H1 (cell line): ENCODE results near the gene FAM184B. TPM values are rescaled to one million over a fixed set of nuclear protein-coding genes. Genes with fewer than 3 reads are reported as not detected.

ENCODE experiments used
- CTCF ChIA-PET: fragments of 300-600 bp; sonication (Branson Sonifier 250); formaldehyde crosslinking; loops from one replicate; lab custom pipeline; 2021; ENCODE audit not compliant: partially characterized antibody; lab: Charles Lee
- POLR2A ChIA-PET: fragments of 300-600 bp; sonication (Branson Sonifier 250); formaldehyde crosslinking; loops from one replicate; lab custom pipeline; 2021; ENCODE audit warnings: inconsistent platforms; ENCODE audit not compliant: partially characterized antibody; lab: Charles Lee
- DNase-seq, 2 experiments: peaks; one replicate each; pipeline versions ENCODE4 v3.0.0 to v3.0.0-alpha.2; 2010 to 2022; ENCODE audit warnings: low spot score in 2 of 2, low read depth in 1 of 2, mixed read lengths in 1 of 2
- FAIRE-seq: peaks from 2 replicates; lab custom pipeline; 2011; peaks lifted over from hg19 to GRCh38; lab: Jason Lieb, UNC
- H2AFZ ChIP-seq: 2 replicates; pipeline ENCODE4 v1.8.1; 2012; ENCODE audit warnings: low read length, inconsistent platforms
- H2AK5ac ChIP-seq: 2 replicates; pipeline ENCODE4 v1.6.1; 2013; ENCODE audit warnings: low read depth, low read length
- H2BK120ac ChIP-seq: replicated peaks from 2 replicates; pipeline ENCODE3; 2013; ENCODE audit warnings: low read depth, low read length, inconsistent platforms
- H2BK12ac ChIP-seq: 2 replicates; pipeline ENCODE4 v1.6.1; 2013; ENCODE audit warnings: low read depth, low read length
- H2BK15ac ChIP-seq: 2 replicates; pipeline ENCODE4 v1.6.1; 2013; ENCODE audit warnings: low read length
- H2BK20ac ChIP-seq: 2 replicates; pipeline ENCODE4 v1.6.1; 2013; ENCODE audit warnings: low read length
- H2BK5ac ChIP-seq: 2 replicates; pipeline ENCODE4 v1.6.1; 2013; ENCODE audit warnings: low read depth, low read length
- H3K14ac ChIP-seq: 2 replicates; pipeline ENCODE4 v1.6.1; 2013; ENCODE audit warnings: inconsistent platforms; ENCODE audit not compliant: insufficient read length
- H3K18ac ChIP-seq: 2 replicates; pipeline ENCODE4 v1.6.1; 2013; ENCODE audit warnings: low read length; ENCODE audit errors: extremely low read depth
- H3K23ac ChIP-seq: 2 replicates; pipeline ENCODE4 v1.6.1; 2013; ENCODE audit warnings: inconsistent platforms; ENCODE audit not compliant: insufficient read length
- H3K23me2 ChIP-seq: 2 replicates; pipeline ENCODE4 v1.6.1; 2013; ENCODE audit warnings: low read depth, low read length
- H3K27ac ChIP-seq: 2 replicates; pipeline ENCODE4 v1.6.1; 2011; ENCODE audit warnings: low read depth, low read length, inconsistent platforms
- H3K27me3 ChIP-seq, 4 experiments: replicated peaks in 1 of 4; 1 replicate in 1 of 4; 2 replicates in 3 of 4; pipeline versions ENCODE4 v1.6.1 to v1.8.1; 2011 to 2013; ENCODE audit warnings: low read length in 3 of 4, mild to moderate bottlenecking in 3 of 4, inconsistent platforms in 2 of 4, mixed read lengths in 2 of 4, moderate library complexity in 1 of 4; ENCODE audit not compliant: control insufficient read depth in 3 of 4, insufficient read depth in 3 of 4; ENCODE audit errors: extremely low read depth in 1 of 4
- H3K36me3 ChIP-seq, 4 experiments: 2 replicates each; pipeline versions ENCODE4 v1.6.1 to v1.8.1; 2011 to 2013; ENCODE audit warnings: mild to moderate bottlenecking in 4 of 4, low read length in 3 of 4, moderate library complexity in 2 of 4, control low read depth in 1 of 4, inconsistent platforms in 1 of 4; ENCODE audit not compliant: insufficient read depth in 4 of 4, control insufficient read depth in 2 of 4
- H3K4ac ChIP-seq: replicated peaks from 2 replicates; pipeline ENCODE3; 2013; ENCODE audit warnings: low read length, low read depth, mixed read lengths, inconsistent platforms; ENCODE audit not compliant: insufficient read length
- H3K4me1 ChIP-seq, 4 experiments: replicated peaks in 1 of 4; 1 replicate in 1 of 4; 2 replicates in 3 of 4; pipeline versions ENCODE4 v1.6.1 to v1.8.1; 2011 to 2013; ENCODE audit warnings: low read length in 3 of 4, inconsistent platforms in 2 of 4, mixed read lengths in 1 of 4; ENCODE audit not compliant: insufficient read depth in 4 of 4, control insufficient read depth in 3 of 4
- H3K4me2 ChIP-seq, 2 experiments: 2 replicates each; pipeline versions ENCODE4 v1.6.1 to v1.8.1; 2011 to 2013; ENCODE audit warnings: low read depth in 2 of 2, low read length in 2 of 2, control low read depth in 1 of 2, inconsistent platforms in 1 of 2, mild to moderate bottlenecking in 1 of 2; ENCODE audit not compliant: insufficient read depth in 1 of 2
- H3K4me3 ChIP-seq, 4 experiments: fragments of 200-600, 300-600 bp in 1 of 4; sonication (generic), shearing (Covaris generic), sonication (Bioruptor Twin) in 1 of 4; 2 replicates each; pipeline versions ENCODE4 v1.5.1 to v1.8.1; 2011 to 2016; ENCODE audit warnings: low read length in 4 of 4, low read depth in 3 of 4, control low read depth in 2 of 4, inconsistent platforms in 2 of 4, mild to moderate bottlenecking in 2 of 4, mixed read lengths in 1 of 4, moderate library complexity in 1 of 4; ENCODE audit not compliant: insufficient read depth in 2 of 4; ENCODE audit errors: extremely low read depth in 1 of 4
- H3K56ac ChIP-seq: replicated peaks from 2 replicates; pipeline ENCODE3; 2013; ENCODE audit warnings: low read depth, mild to moderate bottlenecking, mixed read lengths, low read length, inconsistent platforms; ENCODE audit not compliant: insufficient read length
- H3K79me1 ChIP-seq: 2 replicates; pipeline ENCODE4 v1.6.1; 2013; ENCODE audit warnings: low read depth, low read length, control low read depth
- H3K79me2 ChIP-seq, 2 experiments: 2 replicates each; pipeline versions ENCODE4 v1.6.1 to v1.8.1; 2012 to 2013; ENCODE audit warnings: low read length in 2 of 2, mild to moderate bottlenecking in 2 of 2, inconsistent platforms in 1 of 2; ENCODE audit not compliant: insufficient read depth in 2 of 2, control insufficient read depth in 1 of 2
- H3K9ac ChIP-seq, 4 experiments: replicated peaks in 1 of 4; 1 replicate in 1 of 4; 2 replicates in 3 of 4; pipeline versions ENCODE4 v1.6.1 to v1.8.1; 2011 to 2013; ENCODE audit warnings: low read depth in 3 of 4, low read length in 3 of 4, control low read depth in 2 of 4, mild to moderate bottlenecking in 2 of 4, moderate library complexity in 2 of 4, inconsistent platforms in 1 of 4; ENCODE audit errors: extremely low read depth in 1 of 4
- H3K9me3 ChIP-seq, 2 experiments: 2 replicates each; pipeline versions ENCODE4 v1.6.1 to v1.8.1; 2012 to 2013; ENCODE audit warnings: mild to moderate bottlenecking in 2 of 2, moderate library complexity in 2 of 2, control low read depth in 1 of 2, inconsistent platforms in 1 of 2, low read depth in 1 of 2, low read length in 1 of 2, mixed read lengths in 1 of 2; ENCODE audit not compliant: insufficient read depth in 2 of 2
- H4K20me1 ChIP-seq, 2 experiments: replicated peaks in 1 of 2; 2 replicates each; pipeline versions ENCODE3 to v1.8.1; 2011 to 2013; ENCODE audit warnings: inconsistent platforms in 2 of 2, low read length in 2 of 2, mild to moderate bottlenecking in 1 of 2; ENCODE audit not compliant: insufficient read depth in 2 of 2, control insufficient read depth in 1 of 2
- H4K5ac ChIP-seq: 2 replicates; pipeline ENCODE4 v1.6.1; 2013; ENCODE audit warnings: low read length, low read depth, mixed read lengths, inconsistent platforms; ENCODE audit not compliant: insufficient read length
- H4K8ac ChIP-seq: 2 replicates; pipeline ENCODE4 v1.8.0; 2013; ENCODE audit warnings: mild to moderate bottlenecking, moderate library complexity, low read length, inconsistent platforms; ENCODE audit not compliant: insufficient read depth; ENCODE audit errors: extremely low read depth
- H4K91ac ChIP-seq: replicated peaks from 2 replicates; pipeline ENCODE3; 2013; ENCODE audit warnings: low read length, mixed read lengths, inconsistent platforms; ENCODE audit not compliant: insufficient read length
- CBX5 ChIP-seq: fragments of 300-800, 300-1000 bp; sonication (generic); IDR thresholded peaks from 2 replicates; pipeline ENCODE4 v1.7.1; 2016; ENCODE audit warnings: antibody characterized with exemption, low read length, low read depth
- CBX8 ChIP-seq: fragments of 300-800, 300-1000 bp; sonication (generic); IDR thresholded peaks from 2 replicates; pipeline ENCODE4 v1.7.1; 2016; ENCODE audit warnings: low read depth, low read length, borderline replicate concordance
- MAX ChIP-seq: IDR thresholded peaks from 2 replicates; pipeline ENCODE4 v1.6.1; 2012; ENCODE audit warnings: inconsistent platforms
- TAF7 ChIP-seq: optimal IDR thresholded peaks from 2 replicates; pipeline ENCODE3; 2011; ENCODE audit warnings: low read depth, mild to moderate bottlenecking, inconsistent platforms, low read length, moderate library complexity, borderline replicate concordance
- TEAD4 ChIP-seq: IDR thresholded peaks from 2 replicates; pipeline ENCODE4 v1.6.1; 2012; ENCODE audit warnings: low read depth, low read length, inconsistent platforms, mixed read lengths
- ZNF274 ChIP-seq: IDR thresholded peaks from 2 replicates; pipeline ENCODE4 v1.7.0; 2012; ENCODE audit warnings: low read length, borderline replicate concordance; ENCODE audit errors: extremely low read depth
- WGBS, 2 experiments: shearing (Covaris generic) in 1 of 2; methylation state at CpG; one replicate each; pipeline versions ENCODE4 v1.1.6 to v1.1.7; 2013 to 2015; ENCODE audit warnings: low lambda C conversion rate in 2 of 2, mixed read lengths in 2 of 2, inconsistent platforms in 1 of 2, low coverage in 1 of 2, missing lambda C conversion rate in 1 of 2; ENCODE audit not compliant: insufficient replicate concordance in 2 of 2, insufficient coverage in 1 of 2, insufficient read length in 1 of 2; ENCODE audit errors: extremely low coverage in 1 of 2, missing lambda C conversion rate in 1 of 2; 5-methylcytosine and 5-hydroxymethylcytosine counted together
- polyA plus RNA-seq, 7 experiments: library from polyadenylated mRNA; depleted of rRNA in 3 of 7; stranded (reverse) in 5 of 7; unstranded in 2 of 7; fragments of >200 nt in 5 of 7; fragments of 200-250 nt in 2 of 7; gene quantifications; 1 replicate in 5 of 7; 2 replicates in 1 of 7; 4 replicates in 1 of 7; pipeline versions ENCODE4 v1.2.1 to v1.2.3, GENCODE V29; 2011 to 2013; ENCODE audit warnings: missing spikeins in 2 of 7, mixed read lengths in 2 of 7
- total RNA-seq: library from RNA; stranded (reverse); fragmentation: NEBNext Ultra II Directional; extraction: Animal tissue kit (Norgen Biotek cat#: 25700); gene quantifications from 2 replicates; pipeline ENCODE4 v1.2.1, GENCODE V29; 2021

The FAM184B gene
- total and polyA plus RNA-seq, 2 of the 8 experiments (the other 6 are each of a cell fraction or from before 2014, with no cell fraction given): 0.05 to 0.39 TPM

GRCh38 chr4:17650406-17650805, 131.0 kb downstream of the FAM184B start:
- Histone ChIP-seq H3K79me1 (no peaks in the 10 kb centered on the region), H3K36me3 (no peaks in the 10 kb centered on the region), H3K14ac (no peak overlapping the region), H2BK5ac (no peak overlapping the region), H3K9me3 (no peaks in the 10 kb centered on the region), H3K9ac (no peak overlapping the region), H3K4me1 (no peaks in the 10 kb centered on the region), H3K27me3 (no peaks in the 10 kb centered on the region), H2BK120ac (no peak overlapping the region), H4K8ac (no peak overlapping the region; the same call in 1 of the 2 replicates), H3K4me2 (no peak overlapping the region), H4K20me1 (peaks cover 0 to 4% of the 10 kb centered on the region in 2 experiments), H3K23ac (no peak overlapping the region), H3K79me2 (no peaks in the 10 kb centered on the region), H4K5ac (no peak overlapping the region), H2AFZ (no peak overlapping the region), H3K4me3 (no peak overlapping the region), H4K91ac (no peak overlapping the region), H3K18ac (no peak overlapping the region), H2BK20ac (no peak overlapping the region), H2BK15ac (no peak overlapping the region), H3K27ac (no peak overlapping the region), H3K23me2 (no peaks in the 10 kb centered on the region; the same call in 1 of the 2 replicates), H2AK5ac (no peak overlapping the region), H3K4ac (no peak overlapping the region), H3K56ac (no peak overlapping the region), H2BK12ac (no peak overlapping the region)
- ChIA-PET CTCF (no interaction called here), POLR2A (no interaction called here)
- no peak for DNase-seq
- TF ChIP-seq CBX5: no peak
- TF ChIP-seq TAF7: no peak
- no peak for TF ChIP-seq ZNF274
- no peak for TF ChIP-seq CBX8
- no peak for TF ChIP-seq TEAD4
- TF ChIP-seq MAX: no peak
- no peak for FAIRE-seq
- 89% methylated on average over 2 of the region's 2 CpGs; no CpG with 5 or more reads in 1 of the 2 experiments for WGBS, 2 experiments
